Measurements from ENCODE around the gene SLC38A11. TPM values are rescaled to one million over a fixed set of nuclear protein-coding genes. Genes with fewer than 3 reads are reported as not detected.

Gene SLC38A11
- polyA plus RNA-seq, 1 of the 3 experiments (the other 2 are of a cell fraction) = not detected

GRCh38 chr2:164952057-164952702, 3.1 kb downstream of the SLC38A11 start:
- H3K79me2 ChIP-seq (ENCODE audit: insufficient read depth) = no peaks in the 10 kb centered on the region
- no peaks in the 10 kb centered on the region for H3K27me3 ChIP-seq (ENCODE audit: insufficient read depth)
- no peak overlapping the region for H3K27ac ChIP-seq (ENCODE audit: low read depth in 2 of 2, low read length in 1 of 2)
- ChIA-PET POLR2A (no interaction called here), CTCF (no interaction called here)
- WGBS (ENCODE audit: low lambda C conversion rate) = 77% methylated on average over 8 of the region's 8 CpGs
- H3K4me3 ChIP-seq (ENCODE audit: low read depth in 2 of 2, low read length in 1 of 2) = no peak overlapping the region
- DNase-seq = no peak
- no peaks in the 10 kb centered on the region for H3K9me3 ChIP-seq
- H2AFZ ChIP-seq (ENCODE audit: low read depth) = no peak overlapping the region
- no peak for TF ChIP-seq MAX (IDR thresholded peaks at IDR 0.05; ENCODE audit: low read depth)
- no peak for TF ChIP-seq CHD2 (IDR thresholded peaks at IDR 0.05; ENCODE audit: low read length, partially characterized antibody)
- no peak for TF ChIP-seq FOXJ3 (CRISPR knock-in tag; IDR thresholded peaks at IDR 0.05)
- TF ChIP-seq POLR2AphosphoS5 (IDR thresholded peaks at IDR 0.05; ENCODE audit: low read depth, low read length) = no peak
- TF ChIP-seq SMC3 (IDR thresholded peaks at IDR 0.05; ENCODE audit: low read depth, low read length) = no peak
- no peak for TF ChIP-seq USF1 (IDR thresholded peaks at IDR 0.05; ENCODE audit: borderline replicate concordance, low read depth)
- TF ChIP-seq NRF1 (IDR thresholded peaks at IDR 0.05; ENCODE audit: low read depth, low read length) = no peak
- no peak for TF ChIP-seq GATA2 (CRISPR knock-in tag; IDR thresholded peaks at IDR 0.05)
- no peak for TF ChIP-seq TAF1 (IDR thresholded peaks at IDR 0.05; ENCODE audit: borderline replicate concordance, low read depth, low read length)
- no peak for TF ChIP-seq RAD21 (IDR thresholded peaks at IDR 0.05; ENCODE audit: low read length)
- TF ChIP-seq SIN3A (IDR thresholded peaks at IDR 0.05; ENCODE audit: borderline replicate concordance, low read depth, low read length) = no peak
- TF ChIP-seq EZH2phosphoT487 (IDR thresholded peaks at IDR 0.05; ENCODE audit: borderline replicate concordance, low read depth) = no peak
- TF ChIP-seq NFIC (IDR thresholded peaks at IDR 0.05; ENCODE audit: borderline replicate concordance) = no peak
- TF ChIP-seq USF2 (IDR thresholded peaks at IDR 0.05; ENCODE audit: borderline replicate concordance, low read depth, low read length) = no peak
- TF ChIP-seq ZBTB33 (IDR thresholded peaks at IDR 0.05; ENCODE audit: borderline replicate concordance, low read depth) = no peak
- no peak for TF ChIP-seq JUND (IDR thresholded peaks at IDR 0.05)
- TF ChIP-seq FOSL2 (IDR thresholded peaks at IDR 0.05; ENCODE audit: borderline replicate concordance, low read depth) = no peak
- no peak for TF ChIP-seq MEF2A (IDR thresholded peaks at IDR 0.05; ENCODE audit: borderline replicate concordance, low read depth)
- no peak for TF ChIP-seq CTCF (IDR thresholded peaks at IDR 0.05)
- peaks cover 0 to 3% of the 10 kb centered on the region in 2 experiments; a peak in 2 of 4 replicates for H3K4me1 ChIP-seq (ENCODE audit: control insufficient read depth in 1 of 2, insufficient read depth in 2 of 2, low read depth in 1 of 2, low read length in 1 of 2)
- no peaks in the 10 kb centered on the region for H3K36me3 ChIP-seq (replicated peaks in 1 of 2; ENCODE audit: control insufficient read depth in 1 of 2, insufficient read depth in 2 of 2, low read length in 1 of 2)
- H3K4me2 ChIP-seq = no peak overlapping the region
- no peaks in the 10 kb centered on the region for H4K20me1 ChIP-seq (ENCODE audit: insufficient read depth)
- no peaks in the 10 kb centered on the region for H3K9me2 ChIP-seq
- no peaks in the 10 kb centered on the region for H3F3A ChIP-seq (replicated peaks; ENCODE audit: insufficient read depth)
- no peak overlapping the region for H3K9ac ChIP-seq

Measured in SK-N-SH (cell line).